ENCODE results near the gene SPDEF.

DNA sequence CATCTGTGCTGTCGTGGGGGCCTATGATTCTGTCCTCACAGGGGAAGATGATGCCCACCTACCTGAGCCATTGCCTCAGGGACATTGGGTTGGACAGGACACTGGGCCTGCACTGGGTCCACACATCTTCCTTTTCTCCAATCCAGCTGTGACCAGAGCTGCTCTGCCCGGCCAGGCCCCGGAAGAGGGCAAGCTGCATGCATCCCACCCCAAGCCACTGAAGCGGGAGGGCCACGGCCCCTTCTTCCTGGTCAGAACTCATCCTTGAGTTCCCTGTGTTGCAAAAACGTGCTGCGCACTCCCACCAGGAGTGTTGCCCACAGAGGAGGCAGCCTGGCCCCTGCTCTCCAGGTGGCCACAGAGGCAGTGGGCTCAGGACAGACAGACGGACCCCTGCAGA lies 38.2 kb downstream of the SPDEF start:
- TF ChIP-seq, protein P1, sequence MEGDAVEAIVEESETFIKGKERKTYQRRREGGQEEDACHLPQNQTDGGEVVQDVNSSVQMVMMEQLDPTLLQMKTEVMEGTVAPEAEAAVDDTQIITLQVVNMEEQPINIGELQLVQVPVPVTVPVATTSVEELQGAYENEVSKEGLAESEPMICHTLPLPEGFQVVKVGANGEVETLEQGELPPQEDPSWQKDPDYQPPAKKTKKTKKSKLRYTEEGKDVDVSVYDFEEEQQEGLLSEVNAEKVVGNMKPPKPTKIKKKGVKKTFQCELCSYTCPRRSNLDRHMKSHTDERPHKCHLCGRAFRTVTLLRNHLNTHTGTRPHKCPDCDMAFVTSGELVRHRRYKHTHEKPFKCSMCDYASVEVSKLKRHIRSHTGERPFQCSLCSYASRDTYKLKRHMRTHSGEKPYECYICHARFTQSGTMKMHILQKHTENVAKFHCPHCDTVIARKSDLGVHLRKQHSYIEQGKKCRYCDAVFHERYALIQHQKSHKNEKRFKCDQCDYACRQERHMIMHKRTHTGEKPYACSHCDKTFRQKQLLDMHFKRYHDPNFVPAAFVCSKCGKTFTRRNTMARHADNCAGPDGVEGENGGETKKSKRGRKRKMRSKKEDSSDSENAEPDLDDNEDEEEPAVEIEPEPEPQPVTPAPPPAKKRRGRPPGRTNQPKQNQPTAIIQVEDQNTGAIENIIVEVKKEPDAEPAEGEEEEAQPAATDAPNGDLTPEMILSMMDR (conservative IDR thresholded peaks at IDR 0.05; ENCODE audit: low read depth in 2 of 2): no peak
- TF ChIP-seq EZH2 (IDR thresholded peaks at IDR 0.05; ENCODE audit: low read depth, unreplicated experiment): no peak
- TF ChIP-seq EZH2phosphoT487 (IDR thresholded peaks at IDR 0.05; ENCODE audit: unreplicated experiment): no peak
